DMS53 treated with DMSO at 0.1 percent for 48 hours (cell line): ENCODE measurements around the gene TIMP1.
"Not testable (repeated sequence)": the region's sequence is repeated elsewhere in the genome, so short reads cannot be mapped to it uniquely, and the experiment has no call there.

ENCODE experiments used
- DNase-seq: peaks from one replicate; lab custom pipeline; 2025; ENCODE audit not compliant: unreplicated experiment; lab: John Stamatoyannopoulos, UW

TIMP1 gene

GRCh38 chrX:47603125-47603524 lies 20.9 kb downstream of the TIMP1 start:
- not testable (repeated sequence) for DNase-seq

GRCh38 chrX:47605024-47605423 lies 22.8 kb downstream of the TIMP1 start:
- no peak for DNase-seq

- DNase-seq: no peak
Measured at GRCh38 chrX:47607091-47607490, 24.9 kb downstream of the TIMP1 start.

GRCh38 chrX:47608130-47608810 lies 26.0 kb downstream of the TIMP1 start:
- DNase-seq: no peak

GRCh38 chrX:47610511-47610910 lies 28.3 kb downstream of the TIMP1 start:
- no peak for DNase-seq

- DNase-seq: no peak
Measured at GRCh38 chrX:47611489-47611888, 29.3 kb downstream of the TIMP1 start.

- no peak for DNase-seq
Measured at GRCh38 chrX:47611926-47612325, 29.7 kb downstream of the TIMP1 start.

- DNase-seq: no peak
Measured at GRCh38 chrX:47612418-47612817, 30.2 kb downstream of the TIMP1 start.

- no peak for DNase-seq
Measured at GRCh38 chrX:47613082-47613481, 30.8 kb downstream of the TIMP1 start.

GRCh38 chrX:47614618-47615017 lies 32.4 kb downstream of the TIMP1 start:
- no peak for DNase-seq

GRCh38 chrX:47618923-47619485 lies 36.8 kb downstream of the TIMP1 start:
- DNase-seq: no peak

GRCh38 chrX:47619486-47620302 lies 37.5 kb downstream of the TIMP1 start, which contains the start of gene SYN1:
Gene SYN1 (minus strand): TSS chrX:47619857. CDS start chrX:47619728, 129 bp downstream.
- DNase-seq: peak; percentile 30

GRCh38 chrX:47620303-47620685 lies 38.1 kb downstream of the TIMP1 start:
- DNase-seq: no peak

GRCh38 chrX:47621851-47622250 lies 39.6 kb downstream of the TIMP1 start:
- no peak for DNase-seq

GRCh38 chrX:47623540-47624027 lies 41.3 kb downstream of the TIMP1 start:
- DNase-seq: peak; percentile 64

- no peak for DNase-seq
Measured at GRCh38 chrX:47625365-47625764, 43.1 kb downstream of the TIMP1 start.

- DNase-seq: no peak
Measured at GRCh38 chrX:47628982-47629381, 46.7 kb downstream of the TIMP1 start.

GRCh38 chrX:47629419-47630200 lies 47.4 kb downstream of the TIMP1 start, which contains the start of gene CFP:
Gene CFP (minus strand): TSS chrX:47629930. CDS start chrX:47629844, 86 bp downstream.
- no peak for DNase-seq

GRCh38 chrX:47631676-47632075 lies 49.4 kb downstream of the TIMP1 start:
- no peak for DNase-seq

GRCh38 chrX:47632666-47633065 lies 50.4 kb downstream of the TIMP1 start:
- DNase-seq: no peak
